ENCODE measurements around the gene SERAC1.

DNA sequence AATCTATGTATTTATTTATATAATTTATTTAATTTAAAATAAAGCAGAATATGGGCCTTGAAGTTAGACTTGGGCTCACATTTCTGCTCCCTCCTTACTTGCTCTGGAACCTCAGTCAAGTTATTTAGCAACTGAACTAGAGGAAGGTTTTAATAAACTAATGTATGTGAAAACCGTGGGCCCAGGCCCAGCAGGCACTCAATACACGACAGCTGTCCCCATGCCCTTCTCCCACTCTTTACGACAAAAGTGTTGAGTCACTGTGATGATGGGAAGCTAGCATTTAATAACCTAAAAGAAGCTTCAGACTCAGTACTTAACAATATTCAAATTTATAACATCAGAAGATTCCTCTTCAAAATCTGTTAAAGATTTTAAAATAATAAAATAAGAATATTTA, 46.7 kb downstream of the SERAC1 start:
- no peak for TF ChIP-seq ISL1 (CRISPR knock-in tag; IDR thresholded peaks at IDR 0.05)
- TF ChIP-seq PPARA (CRISPR knock-in tag; IDR thresholded peaks at IDR 0.05; ENCODE audit: borderline replicate concordance) = no peak
- TF ChIP-seq ESRRG (CRISPR knock-in tag; IDR thresholded peaks at IDR 0.05) = no peak
